ENCODE results near the gene IGSF6. TPM values are rescaled to one million over a fixed set of nuclear protein-coding genes. Genes with fewer than 3 reads are reported as not detected.
"Not testable (repeated sequence)": the region's sequence is repeated elsewhere in the genome, so short reads cannot be mapped to it uniquely, and the experiment has no call there.

IGSF6 gene
- total RNA-seq, result not detected

GRCh38 chr16:21652453-21652852, at the start of gene IGSF6:
Gene IGSF6 (minus strand): TSS chr16:21652608. CDS start chr16:21652598, 10 bp downstream.
- no peak for DNase-seq
- H3K27me3 Mint-ChIP-seq (ENCODE audit: low read depth), result no peaks in the 10 kb centered on the region
- no peak for ATAC-seq
- peaks cover 50% of the 10 kb centered on the region for H3K4me1 Mint-ChIP-seq (ENCODE audit: low read depth)
- H3K9me3 Mint-ChIP-seq, result no peaks in the 10 kb centered on the region
- no peak within 1 kb of the TSS for H3K4me3 Mint-ChIP-seq
- H3K36me3 Mint-ChIP-seq (ENCODE audit: insufficient read depth), result peaks cover 16% of the 10 kb centered on the region

DNA sequence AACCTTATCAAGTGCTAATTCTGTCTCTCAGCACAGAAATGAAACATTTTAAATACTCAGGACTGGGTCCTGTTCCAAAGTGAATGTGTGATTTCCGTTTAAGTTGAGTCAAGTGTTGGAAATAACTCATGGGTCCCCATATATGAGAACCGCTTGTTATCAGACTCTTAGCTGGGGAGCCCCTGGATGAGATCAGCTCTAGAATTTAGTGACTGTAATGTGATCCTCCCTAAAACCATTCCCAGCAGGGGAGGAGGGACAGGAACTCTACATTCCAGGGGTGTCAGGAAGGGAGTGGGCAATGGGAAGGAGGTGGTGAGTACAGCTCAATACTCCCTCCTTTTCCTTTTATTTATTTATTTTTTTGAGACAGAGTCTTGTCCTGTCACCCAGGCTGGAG, 48.9 kb upstream of the IGSF6 start:
- Mint-ChIP-seq H3K27me3 (ENCODE audit: low read depth) (no peaks in the 10 kb centered on the region), H3K36me3 (ENCODE audit: insufficient read depth) (no peaks in the 10 kb centered on the region), H3K4me1 (ENCODE audit: low read depth) (peaks cover 4% of the 10 kb centered on the region), H3K4me3 (no peak overlapping the region), H3K9me3 (no peaks in the 10 kb centered on the region)
- ATAC-seq (no peak), DNase-seq (no peak)

GRCh38 chr16:21698169-21699032, 46.0 kb upstream of the IGSF6 start:
- DNase-seq, result no peak
- Mint-ChIP-seq H3K27me3 (ENCODE audit: low read depth) (peaks cover 3% of the 10 kb centered on the region), H3K4me1 (ENCODE audit: low read depth) (peaks cover under 1% of the 10 kb centered on the region), H3K9me3 (no peaks in the 10 kb centered on the region), H3K36me3 (ENCODE audit: insufficient read depth) (no peaks in the 10 kb centered on the region), H3K4me3 (no peak overlapping the region)
- no peak for ATAC-seq

DNA sequence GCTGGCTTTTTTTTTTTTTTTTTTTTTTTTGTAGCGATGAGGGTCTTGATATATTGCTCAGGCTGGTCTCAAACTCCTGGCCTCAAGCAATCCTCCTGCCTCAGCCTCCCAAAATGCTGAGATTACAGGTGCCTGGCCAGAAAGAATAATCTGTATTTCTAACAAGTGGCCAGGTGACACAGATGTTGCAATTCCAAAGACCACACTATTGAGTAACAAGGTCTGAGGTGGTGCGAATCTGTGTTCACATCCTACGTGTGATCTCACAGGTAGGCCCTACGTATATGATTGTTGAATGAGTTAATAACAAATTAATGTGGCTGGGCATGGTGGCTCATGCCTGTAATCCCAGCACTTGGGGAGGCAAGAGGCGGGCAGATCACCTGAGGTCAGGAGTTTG, 44.6 kb upstream of the IGSF6 start:
- no peak for ATAC-seq
- no peaks in the 10 kb centered on the region for H3K36me3 Mint-ChIP-seq (ENCODE audit: insufficient read depth)
- H3K4me3 Mint-ChIP-seq, result no peak overlapping the region
- H3K27me3 Mint-ChIP-seq (ENCODE audit: low read depth), result peaks cover 3% of the 10 kb centered on the region
- no peaks in the 10 kb centered on the region for H3K9me3 Mint-ChIP-seq
- H3K4me1 Mint-ChIP-seq (ENCODE audit: low read depth), result no peaks in the 10 kb centered on the region
- DNase-seq, result no peak

DNA sequence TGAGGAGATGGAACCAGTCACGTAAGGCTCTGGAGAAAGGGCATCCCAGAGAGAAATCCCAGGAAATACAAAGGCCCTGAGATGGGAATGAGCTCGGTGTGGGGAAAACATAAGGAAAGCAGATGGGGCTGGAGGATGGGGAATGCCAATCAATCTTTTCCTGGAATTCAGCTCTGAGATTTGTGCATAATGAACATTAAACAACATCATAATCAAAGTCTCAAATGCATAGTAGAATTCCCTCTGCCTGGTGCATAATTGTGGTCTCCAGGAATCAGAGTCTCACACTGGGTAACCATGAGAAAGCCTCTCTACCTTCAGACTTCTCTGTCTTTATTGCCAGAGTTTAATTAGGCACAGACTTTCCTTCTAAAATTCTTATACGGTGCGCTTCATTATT, 42.2 kb upstream of the IGSF6 start:
- DNase-seq (no peak), ATAC-seq (no peak)
- no peak overlapping the region for H3K4me3 Mint-ChIP-seq
- no peaks in the 10 kb centered on the region for H3K4me1 Mint-ChIP-seq (ENCODE audit: low read depth)
- H3K27me3 Mint-ChIP-seq (ENCODE audit: low read depth), result peaks cover 3% of the 10 kb centered on the region
- no peaks in the 10 kb centered on the region for H3K9me3 Mint-ChIP-seq
- no peaks in the 10 kb centered on the region for H3K36me3 Mint-ChIP-seq (ENCODE audit: insufficient read depth)

GRCh38 chr16:21690967-21691366, 38.6 kb upstream of the IGSF6 start:
- H3K9me3 Mint-ChIP-seq; H3K4me1 Mint-ChIP-seq (ENCODE audit: low read depth); ATAC-seq; DNase-seq; H3K27me3 Mint-ChIP-seq (ENCODE audit: low read depth); H3K36me3 Mint-ChIP-seq (ENCODE audit: insufficient read depth); H3K4me3 Mint-ChIP-seq: not testable (repeated sequence)

GRCh38 chr16:21689107-21689506, 36.7 kb upstream of the IGSF6 start:
- H3K36me3 Mint-ChIP-seq (ENCODE audit: insufficient read depth), result no peaks in the 10 kb centered on the region
- no peak for DNase-seq
- H3K4me1 Mint-ChIP-seq (ENCODE audit: low read depth), result no peaks in the 10 kb centered on the region
- H3K4me3 Mint-ChIP-seq, result no peak overlapping the region
- no peaks in the 10 kb centered on the region for H3K27me3 Mint-ChIP-seq (ENCODE audit: low read depth)
- no peak for ATAC-seq
- no peaks in the 10 kb centered on the region for H3K9me3 Mint-ChIP-seq

GRCh38 chr16:21685034-21685455, 32.6 kb upstream of the IGSF6 start:
- Mint-ChIP-seq H3K36me3 (ENCODE audit: insufficient read depth) (no peaks in the 10 kb centered on the region), H3K4me3 (no peak overlapping the region), H3K9me3 (no peaks in the 10 kb centered on the region), H3K27me3 (ENCODE audit: low read depth) (peaks cover 4% of the 10 kb centered on the region), H3K4me1 (ENCODE audit: low read depth) (no peaks in the 10 kb centered on the region)
- DNase-seq (no peak), ATAC-seq (no peak)

DNA sequence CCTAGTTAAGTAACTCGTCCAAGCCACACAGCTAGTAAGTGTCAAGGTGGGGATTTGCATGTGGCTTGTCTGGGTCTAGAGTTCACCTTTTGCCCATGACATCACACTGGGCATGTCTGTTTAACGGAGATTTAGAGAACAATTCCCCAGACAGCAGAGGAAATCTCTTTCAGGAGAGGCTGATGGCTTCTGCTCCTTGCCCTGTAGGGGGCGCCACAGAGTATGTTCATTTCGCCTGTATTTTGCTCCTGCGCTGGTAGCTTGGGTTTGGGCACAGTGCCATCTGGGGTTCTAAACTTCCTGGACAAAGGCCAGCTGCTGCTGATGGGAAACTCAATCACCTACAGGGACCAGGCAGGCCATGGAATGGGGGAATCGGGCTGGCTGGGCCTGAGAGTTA, 31.8 kb upstream of the IGSF6 start:
- H3K4me3 Mint-ChIP-seq, result no peak overlapping the region
- no peaks in the 10 kb centered on the region for H3K9me3 Mint-ChIP-seq
- H3K4me1 Mint-ChIP-seq (ENCODE audit: low read depth), result no peaks in the 10 kb centered on the region
- ATAC-seq, result no peak
- peaks cover 4% of the 10 kb centered on the region for H3K27me3 Mint-ChIP-seq (ENCODE audit: low read depth)
- peak; percentile 7 for DNase-seq
- no peaks in the 10 kb centered on the region for H3K36me3 Mint-ChIP-seq (ENCODE audit: insufficient read depth)

GRCh38 chr16:21683184-21683583, 30.8 kb upstream of the IGSF6 start:
- ATAC-seq (no peak), DNase-seq (no peak)
- no peaks in the 10 kb centered on the region for H3K4me1 Mint-ChIP-seq (ENCODE audit: low read depth)
- peaks cover 7% of the 10 kb centered on the region for H3K27me3 Mint-ChIP-seq (ENCODE audit: low read depth)
- no peak overlapping the region for H3K4me3 Mint-ChIP-seq
- no peaks in the 10 kb centered on the region for H3K9me3 Mint-ChIP-seq
- H3K36me3 Mint-ChIP-seq (ENCODE audit: insufficient read depth), result no peaks in the 10 kb centered on the region

DNA sequence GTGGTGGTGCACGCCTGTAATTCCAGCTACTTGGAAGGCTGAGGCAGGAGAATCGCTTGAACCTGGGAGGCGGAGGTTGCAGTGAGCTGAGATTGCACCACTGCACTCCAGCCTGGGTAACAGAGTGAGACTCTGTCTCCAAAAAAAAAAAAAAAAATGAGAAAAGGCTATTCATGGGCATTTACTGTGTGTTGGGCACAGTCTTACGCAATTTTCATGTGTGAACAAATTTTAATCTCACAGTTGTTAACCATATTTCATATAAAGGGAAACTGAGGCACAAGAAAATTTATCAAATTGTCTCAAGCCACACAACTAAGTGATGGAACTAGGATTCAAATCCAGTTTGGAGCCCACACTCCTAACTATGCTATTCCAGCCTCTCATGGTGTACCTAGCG, 28.3 kb upstream of the IGSF6 start:
- H3K27me3 Mint-ChIP-seq (ENCODE audit: low read depth); DNase-seq; ATAC-seq; H3K4me1 Mint-ChIP-seq (ENCODE audit: low read depth); H3K4me3 Mint-ChIP-seq; H3K36me3 Mint-ChIP-seq (ENCODE audit: insufficient read depth); H3K9me3 Mint-ChIP-seq: not testable (repeated sequence)

DNA sequence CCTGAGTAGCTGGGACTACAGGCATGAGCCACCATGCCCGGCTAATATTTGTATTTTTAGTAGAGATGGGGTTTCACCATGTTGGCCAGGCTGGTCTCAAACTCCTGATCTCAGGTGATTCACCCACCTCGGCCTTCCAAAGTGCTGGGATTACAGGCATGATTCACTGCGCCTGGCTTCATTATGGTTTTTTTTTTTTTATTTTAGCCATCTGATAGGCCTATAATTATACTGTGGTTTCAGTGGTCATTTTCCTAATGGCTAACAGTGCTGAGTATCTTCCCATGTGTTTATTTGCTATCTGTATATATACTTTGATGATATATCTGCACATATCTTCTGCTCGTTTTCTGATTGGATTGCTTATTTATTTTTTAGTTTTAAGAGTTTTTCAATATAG, 22.0 kb upstream of the IGSF6 start:
- H3K9me3 Mint-ChIP-seq; H3K27me3 Mint-ChIP-seq (ENCODE audit: low read depth); H3K4me3 Mint-ChIP-seq; DNase-seq; H3K36me3 Mint-ChIP-seq (ENCODE audit: insufficient read depth); H3K4me1 Mint-ChIP-seq (ENCODE audit: low read depth); ATAC-seq: not testable (repeated sequence)

GRCh38 chr16:21673469-21673868, 21.1 kb upstream of the IGSF6 start:
- no peak overlapping the region for H3K4me3 Mint-ChIP-seq
- DNase-seq (no peak), ATAC-seq (no peak)
- peaks cover 3% of the 10 kb centered on the region for H3K27me3 Mint-ChIP-seq (ENCODE audit: low read depth)
- H3K36me3 Mint-ChIP-seq (ENCODE audit: insufficient read depth), result no peaks in the 10 kb centered on the region
- H3K4me1 Mint-ChIP-seq (ENCODE audit: low read depth), result no peaks in the 10 kb centered on the region
- no peaks in the 10 kb centered on the region for H3K9me3 Mint-ChIP-seq

DNA sequence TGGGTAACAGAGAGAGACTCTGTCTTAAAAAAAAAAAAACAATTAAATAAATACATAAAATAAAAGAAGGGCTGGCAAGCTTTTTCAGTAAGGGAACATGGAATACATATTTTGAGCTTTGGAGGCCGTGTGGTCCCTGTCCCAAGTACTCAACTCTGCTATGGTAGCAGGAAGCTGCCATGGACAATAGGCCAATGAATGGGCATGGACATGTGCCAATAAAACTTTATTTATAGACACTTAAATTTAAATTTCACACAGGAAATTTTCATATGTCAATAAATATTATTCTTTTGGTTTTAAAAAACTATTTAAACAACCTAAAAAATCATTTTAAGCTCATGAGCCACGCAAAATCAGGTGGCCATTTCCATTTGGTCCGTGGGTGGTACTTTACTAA, 15.2 kb upstream of the IGSF6 start:
- H3K4me3 Mint-ChIP-seq, result no peak overlapping the region
- H3K36me3 Mint-ChIP-seq (ENCODE audit: insufficient read depth), result no peaks in the 10 kb centered on the region
- H3K9me3 Mint-ChIP-seq, result no peaks in the 10 kb centered on the region
- DNase-seq, result no peak
- no peak for ATAC-seq
- H3K27me3 Mint-ChIP-seq (ENCODE audit: low read depth), result peaks cover 2% of the 10 kb centered on the region
- H3K4me1 Mint-ChIP-seq (ENCODE audit: low read depth), result peaks cover 3% of the 10 kb centered on the region

GRCh38 chr16:21666772-21667171, 14.4 kb upstream of the IGSF6 start:
- H3K4me3 Mint-ChIP-seq, result no peak overlapping the region
- peaks cover 9% of the 10 kb centered on the region for H3K4me1 Mint-ChIP-seq (ENCODE audit: low read depth)
- no peaks in the 10 kb centered on the region for H3K36me3 Mint-ChIP-seq (ENCODE audit: insufficient read depth)
- no peak for ATAC-seq
- no peak for DNase-seq
- H3K27me3 Mint-ChIP-seq (ENCODE audit: low read depth), result peaks cover 2% of the 10 kb centered on the region
- no peaks in the 10 kb centered on the region for H3K9me3 Mint-ChIP-seq

All from activated T-cell treated with anti-CD3 and anti-CD28 coated beads, Interleukin-2, amount 50 U/mL, for 4 hours (primary cell).